ENCODE results near the gene PITPNM3.

Gene PITPNM3

DNA sequence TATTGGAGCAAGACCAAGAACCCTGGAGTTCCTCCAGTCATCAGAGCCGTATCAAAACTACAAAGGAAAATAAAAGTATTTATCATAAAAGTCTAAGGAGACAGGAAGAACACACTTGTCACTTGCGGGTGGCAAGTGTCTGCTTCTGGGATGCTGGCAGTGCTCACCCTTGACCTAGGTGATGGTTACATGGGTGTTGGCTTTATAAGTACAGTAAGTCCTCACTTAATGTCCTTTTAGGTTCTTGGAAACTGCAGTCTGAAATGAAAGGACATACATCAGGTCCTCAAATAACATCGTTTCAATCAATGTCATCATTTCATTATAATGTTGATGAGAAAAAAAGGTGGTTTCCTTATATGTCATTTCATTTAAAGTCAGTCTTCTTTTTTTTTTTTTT, 118.4 kb downstream of the PITPNM3 start:
- TF ChIP-seq, protein P1, sequence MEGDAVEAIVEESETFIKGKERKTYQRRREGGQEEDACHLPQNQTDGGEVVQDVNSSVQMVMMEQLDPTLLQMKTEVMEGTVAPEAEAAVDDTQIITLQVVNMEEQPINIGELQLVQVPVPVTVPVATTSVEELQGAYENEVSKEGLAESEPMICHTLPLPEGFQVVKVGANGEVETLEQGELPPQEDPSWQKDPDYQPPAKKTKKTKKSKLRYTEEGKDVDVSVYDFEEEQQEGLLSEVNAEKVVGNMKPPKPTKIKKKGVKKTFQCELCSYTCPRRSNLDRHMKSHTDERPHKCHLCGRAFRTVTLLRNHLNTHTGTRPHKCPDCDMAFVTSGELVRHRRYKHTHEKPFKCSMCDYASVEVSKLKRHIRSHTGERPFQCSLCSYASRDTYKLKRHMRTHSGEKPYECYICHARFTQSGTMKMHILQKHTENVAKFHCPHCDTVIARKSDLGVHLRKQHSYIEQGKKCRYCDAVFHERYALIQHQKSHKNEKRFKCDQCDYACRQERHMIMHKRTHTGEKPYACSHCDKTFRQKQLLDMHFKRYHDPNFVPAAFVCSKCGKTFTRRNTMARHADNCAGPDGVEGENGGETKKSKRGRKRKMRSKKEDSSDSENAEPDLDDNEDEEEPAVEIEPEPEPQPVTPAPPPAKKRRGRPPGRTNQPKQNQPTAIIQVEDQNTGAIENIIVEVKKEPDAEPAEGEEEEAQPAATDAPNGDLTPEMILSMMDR (IDR thresholded peaks at IDR 0.05; ENCODE audit: insufficient read depth, missing control alignments) = no peak
- FAIRE-seq (no peak), DNase-seq (ENCODE audit: insufficient read length, low spot score) (no peak)

- FAIRE-seq = no peak
- TF ChIP-seq, protein P1 (IDR thresholded peaks at IDR 0.05; ENCODE audit: insufficient read depth, missing control alignments) = no peak
- no peak for DNase-seq (ENCODE audit: insufficient read length, low spot score)
Observed at GRCh38 chr17:6437466-6437865, 118.9 kb downstream of the PITPNM3 start.

- TF ChIP-seq, protein P1 (IDR thresholded peaks at IDR 0.05; ENCODE audit: insufficient read depth, missing control alignments) = peak; percentile 65
- no peak for FAIRE-seq
- DNase-seq (ENCODE audit: insufficient read length, low spot score) = no peak
Observed at GRCh38 chr17:6435968-6436367, 120.4 kb downstream of the PITPNM3 start.

DNA sequence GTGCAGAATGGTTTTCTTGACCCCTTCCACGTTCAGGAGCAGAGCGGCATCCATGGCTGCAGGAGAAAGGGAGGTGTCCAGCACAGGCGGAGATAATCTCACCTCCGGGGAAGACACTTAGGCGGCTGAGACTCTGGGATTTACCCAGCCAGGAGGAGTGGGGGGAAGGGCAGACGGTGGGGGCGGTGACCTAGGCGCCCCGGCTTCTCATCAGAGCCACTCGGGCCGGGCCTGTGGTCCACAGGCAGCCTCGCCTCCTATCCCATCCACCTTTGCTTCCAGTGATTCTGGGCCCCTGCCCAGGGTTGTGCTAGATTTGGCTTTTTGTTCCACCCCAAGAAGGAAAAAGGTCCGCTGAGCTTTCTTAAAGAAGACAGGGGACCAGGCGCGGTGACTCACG, 121.3 kb downstream of the PITPNM3 start, which contains the start of gene AIPL1:
TSS of gene AIPL1 (minus strand) at position 71 of the 400 bp plus-strand sequence. CDS start at position 54, 17 bp downstream.
- DNase-seq (ENCODE audit: insufficient read length, low spot score) = peak; percentile 75
- TF ChIP-seq, protein P1 (IDR thresholded peaks at IDR 0.05; ENCODE audit: insufficient read depth, missing control alignments) = no peak
- no peak for FAIRE-seq

GRCh38 chr17:6430769-6431168, 125.6 kb downstream of the PITPNM3 start:
- no peak for DNase-seq (ENCODE audit: insufficient read length, low spot score)
- TF ChIP-seq, protein P1 (IDR thresholded peaks at IDR 0.05; ENCODE audit: insufficient read depth, missing control alignments) = no peak
- FAIRE-seq = no peak

- FAIRE-seq = no peak
- peak; percentile 87 for DNase-seq (ENCODE audit: insufficient read length, low spot score)
- TF ChIP-seq, protein P1 (IDR thresholded peaks at IDR 0.05; ENCODE audit: insufficient read depth, missing control alignments) = no peak
Observed at GRCh38 chr17:6429266-6429665, 127.1 kb downstream of the PITPNM3 start.

DNA sequence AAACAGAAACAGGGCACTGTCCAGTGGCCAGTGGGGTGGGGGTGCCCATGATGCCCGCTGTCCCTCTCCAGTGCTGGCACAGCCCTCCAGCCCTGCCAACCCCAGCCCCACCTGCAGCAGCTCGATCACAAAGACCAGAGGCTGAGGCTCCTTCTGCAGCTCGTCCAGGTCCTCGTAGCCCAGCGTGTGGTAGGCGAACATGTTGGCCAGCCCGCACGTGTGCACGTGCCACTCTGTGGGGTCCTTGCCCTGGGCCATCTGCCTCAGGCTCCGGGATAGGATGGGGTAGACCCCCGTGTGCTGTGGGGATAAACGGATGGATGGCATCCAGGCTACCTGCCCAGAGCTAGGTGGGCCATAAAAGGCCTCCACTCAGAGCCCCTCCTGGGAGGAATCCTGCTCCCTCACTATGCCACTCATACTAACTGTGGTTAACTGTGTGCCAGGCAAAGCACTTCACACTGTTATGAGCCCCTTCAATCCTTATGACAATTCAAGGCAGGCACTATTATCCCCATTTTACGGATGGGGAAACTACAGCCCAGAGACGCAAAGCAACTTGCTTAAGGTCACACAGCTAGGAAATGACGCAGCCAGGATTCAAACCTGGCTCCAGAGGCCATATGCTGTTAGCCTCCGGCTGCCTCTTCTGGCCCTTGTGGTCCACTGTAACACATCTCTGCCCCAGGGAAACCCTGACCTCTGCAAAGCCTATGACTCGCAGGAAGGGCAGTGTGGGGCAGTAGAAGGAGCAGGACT, 128.0 kb downstream of the PITPNM3 start:
- FAIRE-seq (no peak), DNase-seq (ENCODE audit: insufficient read length, low spot score) (no peak)
- TF ChIP-seq, protein P1 (IDR thresholded peaks at IDR 0.05; ENCODE audit: insufficient read depth, missing control alignments) = no peak

Data from D721Med (cell line).